ENCODE data around the gene JHY. TPM values are rescaled to one million over a fixed set of nuclear protein-coding genes. Genes with fewer than 3 reads are reported as not detected.

The JHY gene
- 0.53 and 1.6 TPM in 2 replicates for total RNA-seq (2014; rRNA removed; shearing (Covaris generic); ENCODE audit: low replicate concordance)

DNA sequence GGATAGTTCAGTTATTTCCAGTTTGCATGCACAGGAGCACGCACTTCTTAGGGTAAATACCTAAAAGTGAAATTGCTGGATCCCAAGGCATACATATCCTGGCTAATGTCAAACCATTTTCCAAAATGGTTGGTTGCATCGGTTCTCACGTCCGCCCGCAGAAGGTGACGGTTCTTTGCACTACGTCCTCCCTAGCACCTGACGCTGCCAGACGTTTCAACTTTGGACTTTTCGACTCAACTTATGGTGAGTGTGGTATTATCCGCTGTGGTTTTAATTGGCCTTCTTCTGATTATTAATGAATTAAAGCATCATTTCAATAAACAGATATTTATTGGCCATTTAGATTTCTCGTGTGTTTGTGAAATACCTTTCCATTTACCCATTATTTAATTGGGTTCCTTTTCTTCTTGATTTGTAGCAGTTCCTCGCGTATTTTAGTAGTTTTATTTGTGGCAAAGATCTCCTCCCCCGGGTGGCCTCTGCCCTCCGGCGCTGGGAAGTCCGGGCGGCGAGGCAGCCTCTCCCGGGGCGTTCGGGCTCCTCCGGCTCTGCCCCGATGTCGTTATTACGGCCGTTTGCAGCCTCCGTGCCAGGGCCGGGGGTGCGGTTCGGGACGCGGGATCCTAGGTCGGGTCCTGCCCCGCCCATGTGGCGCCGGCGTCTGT, at the start of gene JHY:
Gene JHY, plus strand, starts transcription at position 571 of the 668 bp plus-strand sequence. CDS start 3,091 bp downstream, outside the sequence.
- Histone ChIP-seq H3K27me3 (no peaks in the 10 kb centered on the region), H3K36me3 (no peaks in the 10 kb centered on the region), H3K4me3 (peak within 1 kb of the TSS; percentile 59), H3K9me3 (no peaks in the 10 kb centered on the region)
- peak; percentile 73 for DNase-seq

DNA sequence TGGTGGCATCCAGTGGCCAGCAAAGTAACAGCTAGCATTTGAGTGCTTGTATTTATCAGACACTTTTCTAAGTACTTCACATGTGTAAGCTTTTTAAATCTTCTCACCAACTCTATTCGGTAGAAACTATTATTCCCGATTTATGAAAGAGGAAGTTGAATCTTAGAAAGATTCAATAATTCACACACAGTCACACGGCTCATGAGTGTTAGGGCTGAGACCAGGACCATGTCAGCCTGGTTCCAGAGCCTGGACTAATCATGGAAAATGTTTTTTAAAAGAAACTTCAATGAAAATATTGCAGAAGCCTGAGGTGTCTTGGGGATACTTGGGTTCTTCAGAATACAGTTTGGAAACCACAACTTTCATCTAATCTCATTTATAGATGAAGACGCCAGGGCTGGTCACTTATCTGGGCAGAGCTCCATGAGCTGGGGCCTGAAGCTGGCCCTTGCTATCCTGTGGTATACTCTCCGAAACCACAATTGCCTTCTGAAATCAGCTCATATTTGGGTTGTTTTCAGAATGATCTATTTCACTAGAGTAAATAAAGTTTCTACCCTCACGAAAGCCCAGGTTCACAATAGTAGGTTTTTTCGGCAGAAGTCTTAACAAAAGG, 48.6 kb upstream of the JHY start:
- Histone ChIP-seq H3K9me3 (no peaks in the 10 kb centered on the region), H3K36me3 (no peaks in the 10 kb centered on the region), H3K4me3 (no peak overlapping the region), H3K27me3 (no peaks in the 10 kb centered on the region; the same call in 1 of the 2 replicates)
- no peak for DNase-seq

DNA sequence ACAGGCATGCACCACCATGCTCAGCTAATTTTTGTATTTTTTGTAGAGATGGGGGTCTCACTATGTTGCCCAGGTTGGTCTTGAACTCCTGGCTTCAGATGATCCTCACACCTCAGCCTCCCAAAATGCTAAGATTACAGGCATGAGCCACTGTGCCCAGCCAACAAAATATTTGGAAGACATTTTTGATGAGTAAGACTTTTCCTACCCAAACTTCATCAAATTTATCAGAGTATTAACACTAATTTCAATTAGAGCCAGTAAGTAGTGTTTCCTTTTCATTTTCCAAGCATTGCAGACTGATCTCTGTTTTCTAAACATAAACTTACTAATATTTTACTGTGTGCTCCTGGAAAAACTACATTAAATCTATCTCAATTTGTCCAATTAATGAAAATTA, 45.6 kb upstream of the JHY start:
- no peaks in the 10 kb centered on the region for H3K36me3 ChIP-seq
- no peak for DNase-seq

DNA sequence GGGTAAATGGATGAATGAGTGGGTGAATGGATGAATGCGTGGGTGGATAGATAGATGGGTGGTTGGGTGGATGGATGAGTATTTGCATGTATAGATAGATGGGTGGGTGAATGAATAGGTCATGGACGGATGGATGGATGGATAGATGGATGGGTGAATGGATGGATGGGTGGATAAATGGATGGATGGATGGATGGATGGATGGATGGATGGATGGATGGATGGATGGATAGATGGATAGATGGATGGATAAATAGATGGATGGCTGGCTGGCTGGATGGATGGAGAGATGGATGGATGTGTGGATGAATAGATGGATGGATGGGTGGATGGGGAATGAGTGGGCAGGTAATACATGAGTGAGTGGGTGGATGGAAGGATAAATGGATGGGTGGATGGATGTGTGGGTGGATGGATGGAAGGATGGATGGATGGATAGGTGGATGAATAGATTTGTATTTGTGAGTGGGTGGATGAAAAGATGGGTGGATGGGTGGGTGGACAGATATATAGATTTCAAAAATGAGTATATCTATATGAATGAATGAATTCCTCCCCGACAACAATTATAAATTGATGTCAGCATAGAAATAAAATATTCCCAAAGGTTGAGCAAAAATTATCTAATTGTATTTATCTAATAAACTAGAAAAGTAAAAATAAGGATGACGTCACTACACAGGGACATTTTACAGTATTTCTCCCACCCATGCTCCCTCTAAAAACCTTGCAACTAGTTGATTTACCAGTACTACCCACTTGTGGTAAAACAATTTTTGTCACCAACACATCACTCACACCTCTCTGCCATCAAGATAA, 44.8 kb upstream of the JHY start:
- H3K27me3 ChIP-seq = no peaks in the 10 kb centered on the region; the same call in none of the 2 replicates
- H3K4me3 ChIP-seq = no peak overlapping the region
- H3K36me3 ChIP-seq = no peaks in the 10 kb centered on the region
- no peaks in the 10 kb centered on the region for H3K9me3 ChIP-seq
- DNase-seq = no peak

More for the DNA sequence above, 45.6 kb upstream of the JHY start:
- no peaks in the 10 kb centered on the region for H3K9me3 ChIP-seq
- no peaks in the 10 kb centered on the region; the same call in none of the 2 replicates for H3K27me3 ChIP-seq
- H3K4me3 ChIP-seq = no peak overlapping the region

DNA sequence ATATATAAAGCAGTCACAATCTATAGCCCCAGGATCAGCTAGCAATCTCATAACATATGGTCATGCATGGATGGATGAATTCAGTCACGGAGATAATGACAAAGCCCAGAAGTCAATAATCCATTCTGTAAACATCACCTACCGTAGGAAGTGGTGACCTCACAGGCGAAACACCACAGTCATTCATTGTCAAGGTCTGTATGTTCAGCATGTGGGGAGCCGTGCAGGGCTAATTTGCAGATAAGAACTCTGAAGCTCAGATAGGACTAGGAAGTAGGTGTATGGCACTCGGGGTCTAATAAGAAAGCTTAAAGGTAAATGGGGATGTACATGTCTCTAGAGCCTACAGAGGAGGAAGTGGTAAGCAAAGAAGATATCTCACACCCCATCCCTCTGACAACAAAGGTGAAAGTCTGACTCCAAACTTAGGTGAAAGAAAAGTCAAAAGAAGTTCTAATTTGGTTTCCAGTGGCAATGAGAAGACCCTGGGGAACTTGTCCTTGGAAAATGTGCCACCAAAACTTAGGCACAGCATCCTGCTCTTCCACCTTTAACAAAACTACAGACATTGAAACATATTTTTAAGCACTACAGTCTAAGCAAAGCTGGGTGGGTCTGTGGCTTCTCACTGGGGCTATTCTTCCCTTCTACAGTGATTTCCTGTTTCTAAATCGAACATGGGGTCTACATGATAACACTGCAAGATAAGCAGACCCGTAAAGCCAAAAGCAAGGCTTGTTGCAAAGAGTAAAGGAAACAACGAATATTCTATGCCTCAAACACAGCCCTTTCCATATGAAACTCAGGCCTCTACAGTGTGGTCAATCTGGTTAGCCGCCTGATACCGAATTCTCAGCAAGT, 39.0 kb upstream of the JHY start:
- DNase-seq = no peak
- no peak overlapping the region for H3K4me3 ChIP-seq

DNA sequence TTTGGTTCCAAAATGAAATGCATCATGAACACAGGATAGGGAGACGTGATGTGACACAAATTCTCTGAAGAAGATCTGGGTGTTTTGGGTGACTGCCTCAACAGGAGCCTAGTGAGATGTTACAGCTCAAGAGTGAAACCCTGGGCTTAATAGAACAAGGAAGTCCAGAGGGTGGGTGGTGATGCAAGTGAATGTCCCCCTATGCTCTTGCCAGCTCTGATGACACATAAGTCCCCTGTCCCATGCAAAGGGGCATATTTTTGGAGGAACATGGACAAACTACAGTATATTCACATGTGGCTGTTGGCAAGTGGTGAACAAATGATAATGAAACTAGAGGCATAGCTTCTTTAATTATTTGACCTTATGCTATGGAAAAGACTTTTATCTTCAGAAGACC, 35.1 kb upstream of the JHY start:
- DNase-seq = no peak
- H3K9me3 ChIP-seq = no peaks in the 10 kb centered on the region
- no peak overlapping the region for H3K4me3 ChIP-seq
- H3K36me3 ChIP-seq = no peaks in the 10 kb centered on the region
- H3K27me3 ChIP-seq = 0 out of 2 replicates have a peak, but pooled peaks cover 3% of the 10 kb centered on the region

More for the DNA sequence above, 39.0 kb upstream of the JHY start:
- Histone ChIP-seq H3K27me3 (peaks cover 3% of the 10 kb centered on the region; the same call in 1 of the 2 replicates), H3K9me3 (no peaks in the 10 kb centered on the region), H3K36me3 (no peaks in the 10 kb centered on the region)

DNA sequence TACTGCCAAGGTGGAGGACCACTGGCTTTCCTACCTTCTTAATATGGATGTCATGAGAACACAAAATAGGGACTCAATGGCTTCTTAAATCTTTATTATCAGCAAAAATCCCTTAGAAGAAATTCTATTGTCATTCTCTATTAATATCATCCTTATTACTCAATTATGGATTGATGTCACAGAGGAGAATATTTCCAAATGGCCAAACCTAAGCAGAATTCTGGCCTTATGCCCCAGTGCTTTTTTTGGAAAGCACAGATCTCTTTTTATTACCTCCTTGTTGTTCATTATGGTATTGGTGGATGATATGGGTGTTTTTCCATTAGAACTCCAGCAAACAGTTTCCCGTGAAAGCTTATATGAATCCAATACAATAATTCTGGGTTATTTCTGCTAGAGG, 34.4 kb upstream of the JHY start:
- Histone ChIP-seq H3K27me3 (0 out of 2 replicates have a peak, but pooled peaks cover 3% of the 10 kb centered on the region), H3K4me3 (no peak overlapping the region), H3K36me3 (no peaks in the 10 kb centered on the region), H3K9me3 (no peaks in the 10 kb centered on the region)
- no peak for DNase-seq

DNA sequence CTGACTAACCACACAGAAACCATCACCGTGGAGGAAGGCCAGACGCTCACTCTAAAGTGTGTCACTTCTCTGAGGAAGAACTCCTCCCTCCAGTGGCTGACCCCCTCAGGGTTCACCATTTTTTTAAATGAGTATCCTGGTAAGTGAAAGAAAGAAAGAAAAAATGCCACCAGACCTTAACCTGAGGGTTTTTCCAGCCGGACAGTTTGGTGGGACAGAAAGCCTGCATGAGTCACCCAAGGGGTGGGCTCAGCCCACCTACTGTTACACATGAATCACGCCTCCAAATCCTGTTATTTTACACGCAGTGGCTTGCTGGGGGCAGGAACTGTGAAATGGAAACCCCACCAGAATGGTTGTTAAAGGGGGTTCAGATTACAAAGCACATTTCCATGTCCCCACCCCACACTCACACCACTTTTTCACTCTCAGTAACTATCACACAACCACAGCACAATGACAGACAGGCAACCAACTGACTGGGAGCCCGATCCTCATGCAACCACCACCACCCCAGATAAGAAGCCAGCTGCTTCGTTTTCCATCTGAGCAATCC, 32.4 kb upstream of the JHY start:
- H3K36me3 ChIP-seq = no peaks in the 10 kb centered on the region
- H3K9me3 ChIP-seq = no peaks in the 10 kb centered on the region
- peak; percentile 5 for DNase-seq
- no peak overlapping the region for H3K4me3 ChIP-seq
- no peaks in the 10 kb centered on the region for H3K27me3 ChIP-seq

DNA sequence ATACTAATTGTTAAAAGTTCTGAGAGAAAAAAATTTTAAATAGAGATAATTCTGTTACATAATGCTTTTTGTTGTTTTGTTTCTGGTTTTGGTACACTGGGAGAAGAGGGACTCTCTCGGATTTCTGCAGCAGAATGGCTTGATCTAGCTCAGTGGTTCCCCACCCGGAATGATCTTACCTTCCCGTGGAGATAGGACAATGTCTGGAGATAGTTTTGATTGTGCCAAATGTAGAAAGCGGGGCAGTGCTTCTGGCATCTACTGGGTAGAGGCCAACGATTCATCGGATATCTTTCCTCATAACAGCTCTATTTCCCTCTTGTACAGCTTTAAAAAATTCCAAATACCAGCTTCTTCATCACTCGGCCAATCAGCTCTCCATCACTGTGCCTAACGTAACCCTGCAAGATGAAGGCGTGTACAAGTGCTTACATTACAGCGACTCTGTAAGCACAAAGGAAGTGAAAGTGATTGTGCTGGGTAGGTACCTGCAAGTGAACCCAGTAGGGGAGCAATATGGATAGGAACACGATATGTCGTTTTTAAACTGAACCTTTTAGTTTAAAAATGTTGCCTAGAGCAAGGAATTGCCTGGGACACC, 31.1 kb upstream of the JHY start:
- no peak overlapping the region for H3K4me3 ChIP-seq

DNA sequence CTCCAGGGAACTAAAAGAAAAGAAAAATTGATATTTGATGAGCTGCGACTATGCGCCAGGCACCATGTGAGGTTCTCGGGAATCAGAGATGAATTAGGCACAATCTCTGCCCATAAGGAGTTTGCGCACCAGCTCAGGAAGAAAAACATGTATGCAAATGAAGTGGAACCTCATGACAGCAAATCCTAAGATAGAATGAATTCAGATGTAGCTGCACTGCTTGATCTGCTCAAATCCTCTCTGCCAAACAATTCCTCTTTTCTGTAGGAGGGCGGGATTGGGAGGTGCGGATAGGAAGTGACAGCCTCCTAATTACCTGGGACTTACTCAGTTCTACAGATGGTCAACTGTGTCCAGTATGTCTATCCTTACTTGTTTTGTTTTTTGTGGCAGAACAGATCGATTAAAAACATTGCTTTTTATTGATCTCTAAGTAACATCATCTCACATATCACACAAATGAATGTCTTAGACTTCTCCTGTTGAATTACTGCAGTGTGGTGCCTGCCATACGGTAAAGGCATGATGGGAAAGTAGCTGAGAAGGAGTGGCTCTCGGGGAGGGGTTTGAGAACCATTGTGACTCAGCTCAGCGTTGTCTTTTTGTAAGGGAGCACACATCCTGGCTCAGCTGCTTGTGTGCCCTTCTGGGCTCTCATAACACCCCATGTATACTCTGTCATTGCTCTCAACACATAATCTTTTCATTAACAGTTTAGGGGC, 30.3 kb upstream of the JHY start:
- DNase-seq = peak; percentile 9
- Histone ChIP-seq H3K36me3 (no peaks in the 10 kb centered on the region), H3K9me3 (no peaks in the 10 kb centered on the region), H3K27me3 (no peaks in the 10 kb centered on the region), H3K4me3 (no peak overlapping the region)

More for the DNA sequence above, 31.1 kb upstream of the JHY start:
- Histone ChIP-seq H3K9me3 (no peaks in the 10 kb centered on the region), H3K27me3 (no peaks in the 10 kb centered on the region), H3K36me3 (no peaks in the 10 kb centered on the region)
- DNase-seq = no peak

DNA sequence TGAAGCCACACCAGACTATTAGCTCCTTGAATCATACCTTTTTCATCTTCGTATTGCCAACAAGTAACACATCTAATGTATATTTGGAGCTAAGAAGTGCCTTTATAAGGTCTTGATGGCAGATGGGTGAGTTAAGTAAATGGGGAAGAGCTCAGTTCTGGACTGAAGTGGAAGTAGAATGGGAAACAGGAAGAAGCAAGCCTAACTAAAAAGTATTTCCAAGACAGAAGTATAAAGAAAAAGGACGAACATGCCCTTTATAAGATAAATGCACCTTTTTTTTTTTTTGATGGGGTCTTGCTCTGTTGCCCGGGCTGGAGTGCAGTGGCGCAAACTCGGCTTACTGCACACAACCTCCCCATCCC, 29.8 kb upstream of the JHY start:
- no peaks in the 10 kb centered on the region for H3K27me3 ChIP-seq
- DNase-seq = no peak
- no peaks in the 10 kb centered on the region for H3K36me3 ChIP-seq
- no peaks in the 10 kb centered on the region for H3K9me3 ChIP-seq
- H3K4me3 ChIP-seq = no peak overlapping the region

DNA sequence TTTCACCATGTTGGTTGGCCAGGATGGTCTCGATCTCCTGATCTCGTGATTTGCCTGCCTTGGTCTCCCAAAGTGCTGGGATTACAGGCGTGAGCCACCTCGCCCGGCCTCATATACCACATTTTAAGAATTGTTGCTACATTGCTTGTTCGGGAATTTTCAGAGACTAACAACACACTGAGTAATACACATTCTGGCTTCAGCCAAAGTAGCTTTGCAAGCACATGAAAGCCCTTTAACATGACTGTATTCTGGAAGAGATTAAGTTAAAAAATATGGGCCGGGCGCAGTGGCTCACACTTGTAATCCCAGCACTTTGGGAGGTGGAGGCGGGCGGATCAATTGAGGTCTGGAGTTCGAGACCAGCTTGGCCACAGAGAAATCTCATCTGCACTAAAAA, 29.3 kb upstream of the JHY start:
- no peaks in the 10 kb centered on the region for H3K27me3 ChIP-seq
- H3K36me3 ChIP-seq = no peaks in the 10 kb centered on the region
- DNase-seq = no peak
- H3K4me3 ChIP-seq = no peak overlapping the region
- H3K9me3 ChIP-seq = no peaks in the 10 kb centered on the region

DNA sequence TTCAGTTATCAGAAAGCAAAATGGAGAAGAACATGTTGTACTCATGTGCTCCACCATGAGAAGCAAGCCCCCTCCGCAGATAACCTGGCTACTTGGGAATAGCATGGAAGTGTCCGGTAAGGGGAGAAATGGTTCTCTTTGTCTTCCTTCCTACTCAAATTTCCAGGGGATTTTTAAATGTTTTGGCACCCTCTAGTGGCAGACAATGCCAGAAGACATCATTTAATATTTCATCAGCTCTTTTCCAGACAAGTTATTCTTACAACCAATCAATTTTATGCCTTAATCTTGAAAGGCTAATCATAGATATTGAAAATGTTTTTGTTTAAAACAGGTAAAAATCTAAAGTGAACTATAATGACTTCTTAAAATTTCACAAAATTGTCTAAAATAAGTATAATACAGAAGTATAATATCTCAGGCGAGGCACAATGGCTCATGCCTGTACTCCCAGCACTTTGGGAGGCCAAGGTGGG, 28.6 kb upstream of the JHY start:
- no peak overlapping the region for H3K4me3 ChIP-seq
- H3K9me3 ChIP-seq = no peaks in the 10 kb centered on the region
- DNase-seq = peak; percentile 4
- H3K36me3 ChIP-seq = no peaks in the 10 kb centered on the region
- H3K27me3 ChIP-seq = no peaks in the 10 kb centered on the region

DNA sequence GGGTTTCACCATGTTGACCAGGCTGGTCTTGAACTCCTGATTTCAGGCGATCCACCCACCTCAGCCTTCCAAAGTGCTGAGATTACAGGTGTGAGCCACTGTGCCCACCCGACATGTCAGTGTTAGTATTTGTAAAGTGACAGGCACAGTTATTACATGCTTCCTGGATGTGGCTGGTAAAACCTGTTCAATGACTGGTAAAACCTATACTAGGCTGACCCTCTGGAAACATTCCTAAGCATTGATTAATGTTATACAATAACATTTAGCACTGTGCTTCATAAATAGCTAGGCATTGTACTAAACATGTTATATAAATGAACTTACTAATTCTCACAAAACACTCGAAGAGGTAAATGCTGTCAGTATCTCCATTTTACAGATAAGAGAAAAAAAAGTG, 20.9 kb upstream of the JHY start:
- no peaks in the 10 kb centered on the region for H3K9me3 ChIP-seq
- no peak for DNase-seq

DNA sequence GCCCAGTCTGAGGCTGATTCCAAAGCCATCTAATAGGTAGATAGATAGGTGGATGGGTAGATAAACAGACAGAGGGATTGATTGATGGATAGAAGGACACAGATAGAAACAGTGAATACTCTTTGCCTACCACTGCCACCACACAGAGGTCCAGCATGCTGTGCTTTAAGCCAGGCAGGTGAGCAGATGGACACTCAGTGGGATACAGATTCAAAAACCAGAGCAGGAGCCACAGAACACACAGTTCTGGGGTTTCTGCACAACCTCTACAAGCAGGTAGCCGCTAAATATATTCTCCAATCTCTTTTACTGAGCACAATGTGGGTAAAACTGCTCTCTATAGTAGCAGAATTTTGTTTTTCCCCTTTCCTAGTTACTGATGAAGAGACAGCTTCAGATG, 20.5 kb upstream of the JHY start:
- H3K27me3 ChIP-seq = peaks cover 10% of the 10 kb centered on the region; the same call in 1 of the 2 replicates
- no peak overlapping the region for H3K4me3 ChIP-seq
- H3K9me3 ChIP-seq = no peaks in the 10 kb centered on the region
- no peak for DNase-seq
- no peaks in the 10 kb centered on the region for H3K36me3 ChIP-seq

More for the DNA sequence above, 20.9 kb upstream of the JHY start:
- H3K27me3 ChIP-seq = peaks cover 10% of the 10 kb centered on the region; the same call in 1 of the 2 replicates
- no peak overlapping the region for H3K4me3 ChIP-seq
- no peaks in the 10 kb centered on the region for H3K36me3 ChIP-seq
